SK-N-SH (cell line): Measurements from ENCODE around the gene RFT1. TPM values are rescaled to one million over a fixed set of nuclear protein-coding genes. Genes with fewer than 3 reads are reported as not detected.

Experiments used
- CTCF ChIA-PET: fragments of 300-600, 350-600 bp; formaldehyde crosslinking; extraction: SDS; loops from one replicate; lab custom pipeline; 2021; lab: Yijun Ruan, JAX
- POLR2A ChIA-PET: fragments of 350-600 bp; sonication (Branson Sonifier 250); formaldehyde crosslinking; extraction: SDS; loops from one replicate; lab custom pipeline; 2020; ENCODE audit warnings: antibody characterized with exemption, inconsistent platforms; lab: Yijun Ruan, JAX
- DNase-seq: peaks from one replicate; pipeline ENCODE4 v3.0.0; 2012
- H2AFZ ChIP-seq: fragments of 200-600 bp; sonication (generic); 2 replicates; pipeline ENCODE4 v1.8.1; 2016; ENCODE audit warnings: antibody characterized with exemption, mild to moderate bottlenecking, low read depth
- H3F3A ChIP-seq: fragments of 200-600 bp; sonication (generic); replicated peaks from 2 replicates; pipeline ENCODE3; 2016; ENCODE audit warnings: antibody characterized with exemption, mild to moderate bottlenecking; ENCODE audit not compliant: insufficient read depth
- H3K27ac ChIP-seq, 2 experiments: fragments of 200-500 bp in 1 of 2; fragments of 200-600 bp in 1 of 2; sonication (Bioruptor generic) in 1 of 2; sonication (generic), shearing (Covaris generic) in 1 of 2; 2 replicates each; pipeline versions ENCODE4 v1.5.1 to v1.6.1; 2014 to 2016; ENCODE audit warnings: low read depth in 2 of 2, inconsistent platforms in 1 of 2, low read length in 1 of 2, mild to moderate bottlenecking in 1 of 2, mixed read lengths in 1 of 2
- H3K27me3 ChIP-seq: fragments of 200-600 bp; sonication (generic), shearing (Covaris generic); 2 replicates; pipeline ENCODE4 v1.6.1; 2016; ENCODE audit warnings: mixed run types; ENCODE audit not compliant: insufficient read depth
- H3K36me3 ChIP-seq, 2 experiments: fragments of 200-500 bp in 1 of 2; fragments of 200-600 bp in 1 of 2; sonication (Bioruptor generic) in 1 of 2; sonication (generic) in 1 of 2; replicated peaks in 1 of 2; 2 replicates each; pipeline versions ENCODE3 to v1.5.1; 2014 to 2016; ENCODE audit warnings: low read length in 1 of 2, mild to moderate bottlenecking in 1 of 2; ENCODE audit not compliant: insufficient read depth in 2 of 2, control insufficient read depth in 1 of 2
- H3K4me1 ChIP-seq, 2 experiments: fragments of 200-500 bp in 1 of 2; fragments of 200-600 bp in 1 of 2; sonication (Bioruptor generic) in 1 of 2; sonication (generic), shearing (Covaris generic) in 1 of 2; 2 replicates each; pipeline versions ENCODE4 v1.5.1 to v1.6.1; 2014 to 2016; ENCODE audit warnings: low read depth in 1 of 2, low read length in 1 of 2, mixed run types in 1 of 2; ENCODE audit not compliant: insufficient read depth in 2 of 2, control insufficient read depth in 1 of 2
- H3K4me2 ChIP-seq: fragments of 200-600 bp; sonication (generic), shearing (Covaris generic); 2 replicates; pipeline ENCODE4 v1.6.1; 2017; ENCODE audit warnings: mixed run types
- H3K4me3 ChIP-seq, 2 experiments: fragments of 200-500 bp in 1 of 2; fragments of 200-600 bp in 1 of 2; sonication (Bioruptor generic) in 1 of 2; sonication (generic), shearing (Covaris generic) in 1 of 2; 2 replicates each; pipeline versions ENCODE4 v1.5.1 to v1.8.1; 2014 to 2016; ENCODE audit warnings: low read depth in 2 of 2, inconsistent platforms in 1 of 2, low read length in 1 of 2, mild to moderate bottlenecking in 1 of 2, mixed read lengths in 1 of 2, moderate library complexity in 1 of 2
- H3K79me2 ChIP-seq: fragments of 200-600 bp; sonication (generic); 2 replicates; pipeline ENCODE4 v1.8.1; 2017; ENCODE audit warnings: mild to moderate bottlenecking; ENCODE audit not compliant: insufficient read depth
- H3K9ac ChIP-seq: fragments of 200-600 bp; sonication (generic); 2 replicates; pipeline ENCODE4 v1.6.1; 2017; ENCODE audit warnings: mixed run types
- H3K9me2 ChIP-seq: fragments of 200-600 bp; sonication (generic); 2 replicates; pipeline ENCODE4 v1.6.1; 2017; ENCODE audit warnings: mixed run types
- H3K9me3 ChIP-seq: fragments of 200-600 bp; sonication (generic); 2 replicates; pipeline ENCODE4 v1.6.1; 2017; ENCODE audit warnings: mixed run types, mild to moderate bottlenecking, moderate library complexity
- H4K20me1 ChIP-seq: fragments of 200-600 bp; sonication (generic); 2 replicates; pipeline ENCODE4 v1.6.1; 2017; ENCODE audit warnings: mild to moderate bottlenecking, mixed run types; ENCODE audit not compliant: insufficient read depth
- CHD2 ChIP-seq: fragments of 150-350 bp; IDR thresholded peaks from 2 replicates; pipeline ENCODE4 v1.6.1; 2018; ENCODE audit warnings: low read length; ENCODE audit not compliant: partially characterized antibody
- ELF1 ChIP-seq: IDR thresholded peaks from 2 replicates; pipeline ENCODE4 v1.4.0; 2012
- FOXJ3 ChIP-seq: sonication (generic); formaldehyde crosslinking; IDR thresholded peaks from 2 replicates; pipeline ENCODE4 v1.5.1; 2020; ENCODE audit warnings: mild to moderate bottlenecking, missing genetic modification reagents
- GATA2 ChIP-seq: sonication (generic); formaldehyde crosslinking; IDR thresholded peaks from 2 replicates; pipeline ENCODE4 v1.5.0; 2020; ENCODE audit warnings: mild to moderate bottlenecking, missing genetic modification reagents
- NRF1 ChIP-seq: IDR thresholded peaks from 2 replicates; pipeline ENCODE4 v1.6.1; 2012; ENCODE audit warnings: low read depth, mild to moderate bottlenecking, low read length
- POLR2AphosphoS5 ChIP-seq: IDR thresholded peaks from 2 replicates; pipeline ENCODE4 v1.6.1; 2012; ENCODE audit warnings: low read depth, low read length
- RAD21 ChIP-seq: IDR thresholded peaks from 2 replicates; pipeline ENCODE4 v1.6.1; 2012; ENCODE audit warnings: mild to moderate bottlenecking, low read length
- RCOR1 ChIP-seq: fragments of 150-350 bp; IDR thresholded peaks from 2 replicates; pipeline ENCODE4 v1.6.1; 2017; ENCODE audit warnings: antibody characterized with exemption, low read length
- SMC3 ChIP-seq: IDR thresholded peaks from 2 replicates; pipeline ENCODE4 v1.6.1; 2012; ENCODE audit warnings: low read depth, low read length, improper control_type of control experiment
- TAF1 ChIP-seq: IDR thresholded peaks from 2 replicates; pipeline ENCODE4 v1.6.1; 2012; ENCODE audit warnings: low read depth, mild to moderate bottlenecking, low read length, moderate library complexity, borderline replicate concordance
- TCF12 ChIP-seq: IDR thresholded peaks from 2 replicates; pipeline ENCODE4 v1.4.0; 2012
- TEAD4 ChIP-seq: IDR thresholded peaks from 2 replicates; pipeline ENCODE4 v1.4.0; 2012; ENCODE audit warnings: mild to moderate bottlenecking, borderline replicate concordance; ENCODE audit not compliant: insufficient read depth
- WGBS: methylation state at CpG from one replicate; pipeline ENCODE4 v1.1.6; 2017; ENCODE audit warnings: low lambda C conversion rate; 5-methylcytosine and 5-hydroxymethylcytosine counted together
- polyA plus RNA-seq, 3 experiments: library from polyadenylated mRNA; depleted of rRNA; stranded (reverse); fragments of >200 nt; gene quantifications; 2 replicates each; pipeline ENCODE4 v1.2.3, GENCODE V29; 2012
- TF ChIP-seq, protein P1 (sequence below): IDR thresholded peaks from 2 replicates; pipeline ENCODE4; 2012
- TF ChIP-seq, protein P2 (sequence below): fragments of 200-600 bp; sonication (generic); IDR thresholded peaks from 2 replicates; pipeline ENCODE4 v1.6.1; 2017; ENCODE audit warnings: antibody characterized with exemption, mild to moderate bottlenecking, moderate library complexity
- TF ChIP-seq, protein P3 (sequence below): fragments of 150-350 bp; IDR thresholded peaks from 2 replicates; pipeline ENCODE4 v1.6.1; 2017; ENCODE audit warnings: antibody characterized with exemption, low read length, low read depth, borderline replicate concordance

The RFT1 gene
- polyA plus RNA-seq, 1 of the 3 experiments (the other 2 are of a cell fraction), result 13.8 TPM

DNA sequence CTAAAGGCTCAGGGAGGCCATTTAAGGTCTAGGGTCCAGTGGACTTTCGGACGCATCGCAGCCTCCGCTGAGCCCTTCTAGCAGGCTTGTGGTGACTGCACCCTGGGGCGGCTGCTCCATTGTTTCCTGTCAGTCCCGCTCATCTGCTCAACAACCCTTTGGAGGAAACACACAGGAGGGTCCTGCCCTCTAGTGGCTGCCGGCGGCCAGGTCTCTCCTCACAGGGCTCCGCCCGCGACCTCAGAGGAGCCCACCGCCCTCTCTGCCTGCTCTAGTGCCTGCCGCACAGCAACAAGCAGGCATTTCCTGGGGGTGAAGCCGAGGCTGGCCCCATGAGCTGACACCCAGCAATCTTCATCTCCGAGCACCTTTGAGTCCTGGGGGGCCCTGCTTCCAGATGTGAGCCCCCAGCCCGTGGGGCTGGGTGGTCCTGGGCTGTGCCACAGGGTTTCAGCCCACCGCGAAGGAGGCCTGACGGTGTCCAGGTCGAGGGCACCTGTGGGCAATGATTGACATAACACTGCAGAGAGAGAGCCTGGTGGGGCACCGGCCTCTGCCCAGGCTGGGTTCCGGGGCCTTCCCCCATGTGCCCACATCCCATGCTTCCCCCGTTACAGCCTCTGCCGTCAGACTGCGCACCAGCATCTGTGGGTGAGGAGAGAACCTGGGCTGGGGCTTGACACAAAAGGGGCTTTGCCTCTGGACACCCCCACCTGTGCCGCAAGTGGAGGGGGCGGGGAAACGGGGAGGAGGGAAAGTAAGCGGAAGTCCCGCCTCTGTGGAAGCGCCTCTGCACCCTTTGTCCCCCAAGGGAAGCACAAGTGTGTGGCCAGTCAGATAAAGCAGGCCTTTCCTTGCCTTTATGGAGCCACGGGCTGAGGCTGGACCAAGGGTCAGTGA, 57.3 kb downstream of the RFT1 start:
- no peaks in the 10 kb centered on the region for H3F3A ChIP-seq
- no peaks in the 10 kb centered on the region for H4K20me1 ChIP-seq
- POLR2A ChIA-PET, result no interaction called here
- H3K4me1 ChIP-seq, result peaks cover 0 to 26% of the 10 kb centered on the region in 2 experiments; a peak in 1 of 4 replicates
- no peaks in the 10 kb centered on the region for H3K9me3 ChIP-seq
- H3K79me2 ChIP-seq, result no peaks in the 10 kb centered on the region
- CTCF ChIA-PET, result interaction anchor here (0.6 to 7.5 kb wide), 27 partner anchors 8 to 336 kb away, joined by 3 to 73 read pairs (median 3); partner anchors contain the start of gene SFMBT1
- H3K4me2 ChIP-seq, result peak overlapping the region; percentile 56
- no peaks in the 10 kb centered on the region for H3K9me2 ChIP-seq
- H3K4me3 ChIP-seq, result peak overlapping the region in 1 of 2 experiments; percentile 30; a peak in 1 of 4 replicates
- no peaks in the 10 kb centered on the region for H3K36me3 ChIP-seq
- peak; percentile 88 for DNase-seq
- H3K27me3 ChIP-seq, result no peaks in the 10 kb centered on the region
- no peak overlapping the region; a peak in 1 of 4 replicates for H3K27ac ChIP-seq
- peak overlapping the region; percentile 68 for H2AFZ ChIP-seq
- no peak overlapping the region for H3K9ac ChIP-seq
- 0 out of 2 replicates have a peak, but pooled peaks have one; percentile 48 for TF ChIP-seq RCOR1
- no peak for TF ChIP-seq GATA2 (CRISPR knock-in tag)
- TF ChIP-seq, protein P1, sequence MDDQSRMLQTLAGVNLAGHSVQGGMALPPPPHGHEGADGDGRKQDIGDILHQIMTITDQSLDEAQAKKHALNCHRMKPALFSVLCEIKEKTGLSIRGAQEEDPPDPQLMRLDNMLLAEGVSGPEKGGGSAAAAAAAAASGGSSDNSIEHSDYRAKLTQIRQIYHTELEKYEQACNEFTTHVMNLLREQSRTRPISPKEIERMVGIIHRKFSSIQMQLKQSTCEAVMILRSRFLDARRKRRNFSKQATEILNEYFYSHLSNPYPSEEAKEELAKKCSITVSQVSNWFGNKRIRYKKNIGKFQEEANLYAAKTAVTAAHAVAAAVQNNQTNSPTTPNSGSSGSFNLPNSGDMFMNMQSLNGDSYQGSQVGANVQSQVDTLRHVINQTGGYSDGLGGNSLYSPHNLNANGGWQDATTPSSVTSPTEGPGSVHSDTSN, result 0 out of 2 replicates have a peak, but pooled peaks have one; percentile 18
- peak; percentile 88 for TF ChIP-seq RAD21
- TF ChIP-seq SMC3, result peak; percentile 83
- no peak for TF ChIP-seq TCF12
- no peak for TF ChIP-seq FOXJ3 (CRISPR knock-in tag)
- peak; percentile 49 for TF ChIP-seq CHD2
- TF ChIP-seq, protein P2, sequence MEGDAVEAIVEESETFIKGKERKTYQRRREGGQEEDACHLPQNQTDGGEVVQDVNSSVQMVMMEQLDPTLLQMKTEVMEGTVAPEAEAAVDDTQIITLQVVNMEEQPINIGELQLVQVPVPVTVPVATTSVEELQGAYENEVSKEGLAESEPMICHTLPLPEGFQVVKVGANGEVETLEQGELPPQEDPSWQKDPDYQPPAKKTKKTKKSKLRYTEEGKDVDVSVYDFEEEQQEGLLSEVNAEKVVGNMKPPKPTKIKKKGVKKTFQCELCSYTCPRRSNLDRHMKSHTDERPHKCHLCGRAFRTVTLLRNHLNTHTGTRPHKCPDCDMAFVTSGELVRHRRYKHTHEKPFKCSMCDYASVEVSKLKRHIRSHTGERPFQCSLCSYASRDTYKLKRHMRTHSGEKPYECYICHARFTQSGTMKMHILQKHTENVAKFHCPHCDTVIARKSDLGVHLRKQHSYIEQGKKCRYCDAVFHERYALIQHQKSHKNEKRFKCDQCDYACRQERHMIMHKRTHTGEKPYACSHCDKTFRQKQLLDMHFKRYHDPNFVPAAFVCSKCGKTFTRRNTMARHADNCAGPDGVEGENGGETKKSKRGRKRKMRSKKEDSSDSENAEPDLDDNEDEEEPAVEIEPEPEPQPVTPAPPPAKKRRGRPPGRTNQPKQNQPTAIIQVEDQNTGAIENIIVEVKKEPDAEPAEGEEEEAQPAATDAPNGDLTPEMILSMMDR, result peak; percentile 87
- 27% methylated on average over 16 of the region's 32 CpGs for WGBS

DNA sequence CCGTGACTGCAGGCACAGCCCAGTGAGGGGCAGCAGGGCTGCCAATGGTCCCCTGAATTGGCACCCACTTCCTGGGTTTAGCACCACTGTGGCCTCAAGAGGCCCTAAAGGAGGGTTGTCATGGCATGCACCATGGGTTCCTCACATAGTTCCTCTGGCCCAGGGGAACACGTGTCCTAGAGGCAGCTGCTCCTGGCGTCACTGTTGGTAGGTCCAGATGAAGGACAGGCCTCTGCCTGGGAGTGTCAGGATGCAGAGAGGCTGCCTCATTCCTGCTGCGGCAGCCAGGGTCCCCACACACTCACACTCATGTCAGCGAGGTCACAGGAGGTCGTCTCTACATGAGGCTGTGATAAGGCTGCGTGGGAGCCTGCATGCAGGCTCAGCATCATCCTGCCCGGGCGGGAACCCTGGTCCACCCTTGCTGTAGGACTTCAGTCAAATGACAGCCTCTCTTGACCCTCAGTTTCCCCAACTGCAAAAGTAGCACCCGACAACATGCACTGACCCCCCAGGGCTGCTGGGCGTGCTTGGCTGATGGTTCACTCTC, 58.3 kb downstream of the RFT1 start:
- Histone ChIP-seq H3K27ac (no peak overlapping the region; a peak in 1 of 4 replicates), H3F3A (no peaks in the 10 kb centered on the region), H3K79me2 (no peaks in the 10 kb centered on the region), H3K9me2 (no peaks in the 10 kb centered on the region), H3K9me3 (no peaks in the 10 kb centered on the region), H2AFZ (peak overlapping the region; percentile 68), H3K36me3 (no peaks in the 10 kb centered on the region), H4K20me1 (no peaks in the 10 kb centered on the region), H3K4me2 (no peak overlapping the region; the same call in 1 of the 2 replicates), H3K4me3 (no peak overlapping the region), H3K4me1 (peaks cover 0 to 26% of the 10 kb centered on the region in 2 experiments; a peak in 1 of 4 replicates), H3K27me3 (no peaks in the 10 kb centered on the region), H3K9ac (no peak overlapping the region)
- ChIA-PET POLR2A (no interaction called here), CTCF (interaction anchor here (0.6 to 7.5 kb wide), 16 partner anchors 9 to 331 kb away, joined by 3 to 73 read pairs (median 4); partner anchors contain the start of genes ITIH4 and SFMBT1)
- TF ChIP-seq, protein P3, sequence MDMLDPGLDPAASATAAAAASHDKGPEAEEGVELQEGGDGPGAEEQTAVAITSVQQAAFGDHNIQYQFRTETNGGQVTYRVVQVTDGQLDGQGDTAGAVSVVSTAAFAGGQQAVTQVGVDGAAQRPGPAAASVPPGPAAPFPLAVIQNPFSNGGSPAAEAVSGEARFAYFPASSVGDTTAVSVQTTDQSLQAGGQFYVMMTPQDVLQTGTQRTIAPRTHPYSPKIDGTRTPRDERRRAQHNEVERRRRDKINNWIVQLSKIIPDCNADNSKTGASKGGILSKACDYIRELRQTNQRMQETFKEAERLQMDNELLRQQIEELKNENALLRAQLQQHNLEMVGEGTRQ, result no peak
- TF ChIP-seq TAF1, result no peak
- no peak for TF ChIP-seq POLR2AphosphoS5
- TF ChIP-seq ELF1, result no peak
- no peak for TF ChIP-seq TEAD4
- no peak for TF ChIP-seq FOXJ3 (CRISPR knock-in tag)
- no peak for TF ChIP-seq NRF1
- DNase-seq, result no peak
- WGBS, result 94% methylated on average over 3 of the region's 11 CpGs
